Kidney glomerular epithelial cell (primary cell): ENCODE measurements around the gene CTTNBP2.

Experiments
- DNase-seq: peaks from one replicate; lab custom pipeline; 2025; lab: John Stamatoyannopoulos, UW

Gene CTTNBP2

DNA sequence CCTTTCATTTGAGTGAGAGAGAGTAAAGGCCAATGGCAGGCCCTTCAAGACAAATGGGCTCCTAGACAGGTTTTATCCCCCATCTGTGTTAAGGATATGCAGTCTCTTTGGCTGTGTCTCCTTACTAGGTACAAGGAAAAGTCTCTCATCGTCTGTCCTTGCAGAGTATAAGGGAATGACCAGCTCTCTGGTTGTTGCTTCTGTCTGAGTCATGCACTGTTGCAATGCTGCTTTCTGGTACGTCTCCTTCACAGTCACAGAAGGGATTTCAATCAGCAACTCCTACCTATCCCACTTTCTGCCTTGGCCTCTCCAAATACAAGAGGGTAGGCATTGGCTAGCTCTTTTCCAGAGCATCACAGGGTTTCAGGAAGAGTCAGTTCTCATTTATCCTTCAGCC is 48.1 kb downstream of the CTTNBP2 start:
- DNase-seq = peak; percentile 68

DNA sequence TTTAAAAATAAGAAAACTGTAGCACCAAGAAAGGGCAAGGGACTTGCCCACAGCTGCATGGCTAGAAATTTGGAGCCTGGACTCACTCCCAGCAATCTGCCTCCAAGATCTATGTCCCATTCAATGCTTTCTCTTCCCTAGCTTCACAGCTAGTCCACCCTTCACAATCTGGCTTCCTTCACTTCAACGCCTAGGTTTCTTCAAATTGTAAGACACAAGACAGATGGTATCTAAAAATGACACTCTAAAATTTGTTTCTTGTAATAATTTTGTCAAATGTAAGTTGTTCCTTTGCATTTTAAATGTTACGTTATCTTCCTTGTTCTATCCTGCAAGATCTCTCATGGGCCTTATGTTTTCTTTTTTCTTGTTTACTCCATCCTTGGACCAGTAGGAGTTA is 48.6 kb downstream of the CTTNBP2 start:
- no peak for DNase-seq

DNA sequence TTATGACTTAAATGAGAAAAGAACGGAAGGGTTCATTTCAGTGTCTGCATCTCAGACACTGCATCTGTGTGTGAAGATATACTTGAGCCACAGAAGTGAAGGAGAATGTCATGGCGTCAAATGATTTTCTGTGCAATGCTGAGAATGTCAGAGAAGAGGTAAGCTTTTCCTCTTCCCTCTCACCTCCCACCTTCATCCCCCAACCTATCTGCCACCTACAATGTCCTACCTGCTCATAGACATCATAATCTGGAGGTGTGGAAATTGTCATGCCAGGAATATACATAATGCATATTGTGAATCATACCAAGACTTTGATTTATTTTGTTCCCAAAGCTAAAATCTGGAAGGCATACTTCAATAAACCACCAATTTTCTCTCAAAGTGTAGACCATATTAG is 53.7 kb downstream of the CTTNBP2 start:
- DNase-seq = no peak

DNA sequence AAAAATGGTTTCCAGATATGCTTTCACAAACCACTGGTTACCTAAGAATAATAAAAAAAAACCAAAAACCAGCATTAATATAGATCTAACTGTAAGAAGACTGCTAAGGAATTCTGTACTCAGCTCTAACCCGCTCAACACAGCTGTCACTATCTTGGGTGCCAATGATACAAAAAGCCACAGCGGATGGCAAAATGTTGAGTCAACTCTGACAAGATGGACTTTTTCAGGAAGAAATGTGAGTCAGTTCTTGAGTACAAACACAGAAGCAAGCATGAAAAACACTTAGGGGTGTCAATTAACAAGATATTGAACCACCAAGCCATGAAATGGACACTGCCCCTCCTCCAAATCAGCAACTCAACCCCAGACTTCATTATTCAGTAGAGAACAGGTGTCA is 55.0 kb downstream of the CTTNBP2 start:
- DNase-seq = no peak

DNA sequence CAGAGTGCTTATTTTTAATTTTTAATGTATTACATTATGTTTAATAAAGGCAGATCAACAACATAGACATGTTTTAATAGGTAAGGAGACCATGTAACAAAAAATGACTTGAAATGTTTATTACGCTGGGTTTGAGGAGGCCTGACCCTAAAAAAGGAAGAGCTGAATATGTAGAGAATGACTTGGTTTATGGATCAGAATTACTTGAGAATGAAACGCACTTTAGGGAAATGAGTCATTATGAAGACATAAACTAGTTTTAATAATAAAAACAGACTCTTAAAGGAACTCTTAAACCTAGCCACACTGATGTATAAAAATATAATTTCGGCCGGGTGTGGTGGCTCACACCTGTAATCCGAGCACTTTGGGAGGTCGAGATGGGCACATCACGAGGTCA is 56.5 kb downstream of the CTTNBP2 start:
- DNase-seq = no peak

DNA sequence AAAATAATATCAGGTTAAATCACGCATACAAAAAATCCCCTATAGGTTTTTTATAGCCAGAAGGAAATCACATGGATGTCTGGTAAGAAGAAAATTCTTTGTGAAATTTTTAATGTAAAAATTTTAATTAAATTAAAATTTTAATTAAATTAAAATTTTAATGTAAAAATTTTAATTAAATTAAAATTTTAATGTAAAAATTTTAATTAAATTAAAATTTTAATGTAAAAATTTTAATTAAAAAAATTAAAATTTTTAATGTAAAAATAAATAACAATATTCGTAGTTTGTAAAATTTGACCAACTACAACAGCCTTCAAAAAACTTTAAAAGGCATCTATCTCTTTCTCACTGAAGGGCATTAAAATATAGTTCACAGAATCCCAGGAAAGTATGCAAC is 61.5 kb downstream of the CTTNBP2 start:
- no peak for DNase-seq

DNA sequence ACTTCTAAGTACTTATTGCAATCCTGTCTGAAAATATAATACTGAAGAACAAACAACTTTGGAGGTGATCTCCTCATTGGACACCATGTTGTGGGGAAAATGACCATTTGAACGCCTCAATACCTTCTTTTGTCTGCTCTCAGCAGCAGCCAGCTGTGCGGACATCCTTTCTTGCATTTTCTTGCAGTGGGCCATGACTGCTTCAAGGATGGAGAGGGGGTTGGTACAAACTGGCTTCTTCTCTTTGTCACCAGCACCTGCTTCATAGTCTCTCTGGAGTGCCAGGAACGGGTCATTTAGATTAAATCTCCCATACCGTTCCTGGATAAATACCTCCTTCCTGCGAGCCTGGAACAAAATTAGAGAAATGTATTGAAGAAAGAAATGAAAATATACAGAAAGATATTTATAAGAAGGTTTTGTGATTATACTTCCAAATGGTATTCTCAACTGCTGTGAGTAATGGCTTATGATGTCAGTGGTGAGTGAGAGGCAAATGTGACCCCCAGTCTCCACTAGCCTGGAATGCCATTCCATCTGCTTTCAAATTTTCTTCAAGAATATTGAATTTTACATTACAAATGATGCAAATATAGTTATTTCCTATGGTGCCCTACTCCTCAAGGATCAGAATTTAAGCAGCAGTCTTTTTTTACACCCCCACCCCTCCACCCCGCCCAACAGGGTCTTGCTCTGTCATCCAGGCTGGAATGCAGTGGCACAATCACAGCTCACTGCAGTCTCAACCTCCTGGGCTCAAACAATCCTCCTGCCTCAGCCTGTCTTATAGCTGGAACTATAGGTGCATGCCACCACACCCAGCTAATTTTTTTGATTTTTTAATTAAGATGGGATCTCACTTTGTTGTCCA is 62.4 kb downstream of the CTTNBP2 start:
- peak; percentile 36 for DNase-seq

DNA sequence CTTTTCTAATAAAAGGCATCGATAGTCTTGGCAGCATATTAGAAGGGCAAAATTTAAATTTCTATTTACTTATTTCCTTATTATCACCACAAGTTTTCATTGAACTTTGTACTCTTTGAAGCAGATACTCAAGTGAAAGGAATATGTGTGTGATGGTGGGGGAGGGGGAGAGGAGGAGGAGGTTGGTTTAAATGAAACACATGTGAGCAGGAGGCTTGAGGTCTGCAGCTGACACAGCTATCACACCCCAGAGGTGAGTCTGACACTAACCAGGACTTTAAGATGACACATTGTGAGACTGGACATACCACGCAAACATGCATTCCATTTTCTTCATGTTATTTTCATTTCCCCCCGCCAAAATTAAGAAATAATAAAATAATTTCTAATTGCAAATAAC is 63.3 kb downstream of the CTTNBP2 start:
- DNase-seq = no peak

DNA sequence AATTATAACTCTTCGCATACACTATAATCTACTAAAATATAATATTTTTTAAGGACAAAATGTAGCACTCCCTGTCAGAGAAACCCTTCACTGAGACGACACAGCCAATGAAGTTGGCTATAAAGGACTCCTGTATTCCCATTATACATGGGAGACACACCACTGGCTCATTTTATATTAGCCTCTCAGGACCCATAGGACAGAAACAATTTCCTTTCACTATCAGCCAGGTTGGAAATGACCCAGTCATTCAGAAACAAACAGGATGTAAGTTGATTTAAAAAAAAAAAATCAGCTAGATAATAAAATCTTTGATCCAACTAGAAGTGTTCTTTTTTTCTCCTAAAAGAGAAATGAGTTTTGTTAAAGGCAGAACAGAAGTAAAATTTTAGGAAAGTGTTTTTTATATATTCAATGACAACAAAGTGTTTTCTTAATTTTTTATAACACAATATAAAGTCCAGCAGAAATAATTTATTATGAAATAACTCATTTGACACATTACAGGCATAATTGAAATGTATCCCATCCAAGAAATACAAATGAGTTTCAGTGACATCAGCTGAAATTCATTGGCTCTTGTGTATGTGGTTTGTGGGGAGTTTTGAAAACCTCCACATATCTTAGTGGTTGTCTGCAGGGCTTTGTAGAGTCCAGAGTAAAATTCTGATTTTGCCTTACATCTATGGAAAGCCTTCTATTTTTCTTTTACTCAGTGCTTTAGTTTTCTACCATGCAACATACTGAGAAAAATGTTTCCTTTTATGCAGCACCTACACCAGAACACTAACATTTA is 64.1 kb downstream of the CTTNBP2 start:
- DNase-seq = peak; percentile 20

DNA sequence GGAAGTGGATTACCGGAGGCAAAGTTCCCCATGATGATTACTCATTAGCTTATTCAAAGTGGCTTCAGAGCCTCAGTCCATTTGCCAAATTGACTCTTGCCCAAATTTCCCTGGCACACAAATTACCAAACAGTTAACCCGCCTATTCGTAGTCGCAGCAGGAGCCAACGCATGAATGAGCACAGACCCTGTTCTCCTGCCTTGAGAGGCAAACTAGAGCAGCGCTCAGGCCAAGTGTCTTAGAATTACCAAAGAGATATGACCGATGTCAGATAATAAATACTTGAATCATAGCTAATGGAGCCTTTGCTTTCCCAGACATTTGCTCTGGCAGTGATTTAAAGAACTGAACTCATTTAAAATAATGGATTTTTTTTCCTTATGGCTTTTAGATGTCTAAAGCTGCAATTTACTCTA is 64.9 kb downstream of the CTTNBP2 start:
- DNase-seq = no peak

DNA sequence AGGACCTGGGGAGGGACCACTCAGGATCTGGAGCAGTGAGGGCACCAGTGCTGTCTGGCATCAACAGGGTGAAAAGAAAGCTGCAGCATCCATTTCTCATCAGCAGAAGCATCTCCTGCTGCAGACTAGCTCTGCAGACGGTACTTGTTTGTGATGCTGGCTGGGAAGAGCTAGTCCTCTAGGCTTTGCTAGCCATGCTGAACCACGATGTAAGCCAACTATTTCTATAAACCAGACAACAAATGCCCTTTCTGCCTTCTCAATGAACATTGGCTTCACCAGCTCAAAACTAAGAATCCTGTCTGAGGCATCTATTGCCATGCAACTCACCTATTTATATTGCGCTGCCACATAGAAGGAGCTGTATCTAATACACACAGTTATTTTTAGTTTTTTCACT is 65.6 kb downstream of the CTTNBP2 start:
- DNase-seq = peak; percentile 17

DNA sequence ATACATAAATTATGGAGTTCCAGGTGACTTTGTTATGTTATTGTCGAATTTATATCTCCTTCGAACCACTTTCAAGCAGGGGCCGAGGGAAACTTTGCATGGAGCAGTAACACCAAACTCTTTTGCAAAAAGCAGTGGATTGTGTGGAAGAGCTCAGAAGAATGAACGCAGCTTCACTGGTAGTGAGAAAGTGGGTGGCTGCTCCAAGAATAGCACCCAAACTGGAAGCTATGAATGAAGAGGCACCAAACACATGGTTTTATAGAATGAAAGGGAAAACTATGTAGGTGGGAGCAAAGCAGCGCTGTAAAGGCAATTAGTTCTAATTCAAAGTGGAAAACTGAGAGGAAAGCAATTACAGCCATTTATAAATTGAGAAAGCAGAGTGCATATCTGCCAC is 67.2 kb downstream of the CTTNBP2 start:
- DNase-seq = no peak

DNA sequence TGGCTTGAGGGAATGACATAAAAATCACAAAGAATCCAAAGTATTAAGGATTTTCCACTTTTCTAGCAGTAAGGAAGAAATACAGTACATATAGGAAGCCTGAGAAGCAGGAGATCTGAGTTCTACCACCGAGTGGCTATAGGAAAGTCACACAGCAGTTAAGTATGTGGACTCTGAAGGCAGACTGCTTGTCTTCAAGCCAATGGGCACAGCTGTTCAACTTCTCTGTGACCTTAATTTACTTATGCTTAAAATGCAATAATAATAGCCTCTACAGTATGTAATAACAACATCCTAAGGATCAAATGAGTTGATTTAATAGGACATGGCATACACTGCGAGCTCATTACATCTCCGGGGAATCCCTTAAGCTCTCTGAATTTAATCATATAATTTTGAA is 68.0 kb downstream of the CTTNBP2 start:
- no peak for DNase-seq

DNA sequence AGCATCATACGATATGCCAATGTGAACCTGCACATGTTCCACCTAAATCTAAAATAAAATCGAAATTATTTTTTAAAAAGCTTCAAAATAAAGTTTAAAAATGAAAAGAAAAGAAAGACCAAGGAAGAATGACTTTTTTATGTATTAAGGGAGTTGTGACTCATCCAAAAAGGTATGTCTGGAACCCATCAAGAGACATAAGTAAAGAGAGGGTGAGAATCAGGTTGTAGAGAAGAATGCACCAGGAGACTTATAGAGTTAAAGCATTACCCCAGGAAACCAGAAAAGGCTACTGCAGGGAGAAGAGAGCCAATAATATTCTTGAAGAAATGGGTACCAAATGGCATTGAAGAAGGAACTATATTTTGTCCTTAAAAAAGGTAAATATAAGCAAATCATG is 69.8 kb downstream of the CTTNBP2 start:
- DNase-seq = no peak

DNA sequence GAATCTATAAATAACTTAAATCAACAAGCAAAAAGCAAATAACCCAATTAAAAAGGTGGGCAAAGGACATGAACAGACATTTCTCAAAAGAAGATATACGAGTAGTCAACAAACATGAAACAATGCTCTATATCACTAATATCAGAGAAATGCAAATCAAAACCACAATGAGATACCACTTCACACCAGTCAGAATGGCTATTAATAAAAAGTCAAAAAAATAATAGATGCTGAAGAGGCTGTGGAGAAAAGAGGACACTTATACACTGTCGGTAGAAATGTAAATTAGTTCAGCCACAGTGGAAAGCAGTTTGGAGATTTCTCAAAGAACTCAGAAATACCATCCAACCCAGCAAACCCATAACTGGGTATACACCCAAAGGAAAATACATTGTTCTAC is 70.6 kb downstream of the CTTNBP2 start:
- no peak for DNase-seq

DNA sequence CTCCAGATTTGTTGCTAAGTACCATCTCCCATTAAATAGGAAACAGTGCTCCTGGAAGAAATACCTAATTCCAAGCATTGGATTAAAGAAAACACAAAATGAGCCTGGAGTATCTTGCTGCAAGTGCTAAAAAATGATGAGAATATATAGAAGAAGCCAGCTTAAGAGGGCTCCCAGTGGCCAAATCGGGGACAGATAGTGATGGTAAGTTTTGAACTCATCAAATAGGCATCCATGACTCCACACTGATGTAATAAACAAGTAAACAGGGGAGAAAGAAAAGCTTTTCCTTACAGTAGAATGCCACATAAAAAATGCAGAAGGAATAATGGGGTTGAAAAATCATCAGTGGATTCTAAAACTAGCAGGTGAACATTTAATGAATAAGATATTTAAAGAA is 72.4 kb downstream of the CTTNBP2 start:
- DNase-seq = no peak

DNA sequence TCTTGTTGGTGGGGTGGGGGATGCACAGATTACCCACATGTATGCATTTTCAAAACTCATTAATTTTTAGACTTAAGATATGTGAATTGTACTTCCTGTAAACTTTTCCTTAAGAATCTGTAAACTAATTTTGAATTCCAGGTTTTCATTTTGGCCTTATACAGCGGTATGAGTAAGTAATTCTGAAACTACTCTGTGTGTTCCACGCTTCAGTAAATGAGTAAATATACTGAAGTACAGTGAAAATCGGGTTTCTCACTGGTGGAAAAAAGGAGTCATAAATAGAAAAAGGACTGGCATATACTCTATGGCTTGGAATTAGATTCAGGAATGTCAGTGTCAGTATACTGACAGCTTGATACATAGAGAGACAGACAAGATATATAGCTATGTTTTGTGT is 72.8 kb downstream of the CTTNBP2 start:
- DNase-seq = peak; percentile 70

DNA sequence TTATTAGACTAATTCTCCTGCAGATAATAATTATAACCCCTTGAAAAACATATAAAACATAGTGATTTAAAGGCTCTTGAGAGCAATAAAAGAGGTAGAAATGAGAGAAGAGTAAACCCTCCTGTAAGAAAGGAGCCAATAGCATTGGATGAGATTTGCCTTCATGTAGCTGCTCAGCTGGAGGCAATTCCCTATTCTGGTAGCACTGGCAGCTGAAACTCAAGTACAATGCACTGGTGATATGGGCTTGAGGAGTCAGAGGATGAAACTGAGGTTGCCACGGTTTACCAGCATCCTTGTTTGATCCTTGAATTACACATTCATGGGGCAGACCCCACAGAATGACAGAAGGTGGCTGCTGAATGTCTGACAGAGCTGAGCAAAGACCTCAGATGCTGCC is 76.4 kb downstream of the CTTNBP2 start:
- no peak for DNase-seq

DNA sequence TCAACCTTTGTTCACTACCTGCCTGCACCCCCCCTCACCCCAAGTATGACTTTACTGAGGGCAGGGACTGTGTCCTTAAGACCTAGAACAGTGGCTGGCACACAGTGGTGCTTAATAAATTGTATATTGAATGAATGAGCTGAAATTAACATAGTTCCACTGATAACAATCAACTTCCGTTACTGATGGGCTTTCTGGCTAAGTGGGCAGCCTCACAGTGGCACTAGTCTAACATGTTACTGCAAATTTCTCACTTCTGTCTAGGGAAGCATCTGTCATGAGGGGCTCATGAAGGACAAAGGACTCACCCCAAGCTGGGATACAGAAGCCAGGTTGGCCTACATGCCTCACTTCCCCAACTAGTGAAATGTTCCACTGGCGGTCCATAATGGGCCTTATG is 79.3 kb downstream of the CTTNBP2 start:
- DNase-seq = no peak

DNA sequence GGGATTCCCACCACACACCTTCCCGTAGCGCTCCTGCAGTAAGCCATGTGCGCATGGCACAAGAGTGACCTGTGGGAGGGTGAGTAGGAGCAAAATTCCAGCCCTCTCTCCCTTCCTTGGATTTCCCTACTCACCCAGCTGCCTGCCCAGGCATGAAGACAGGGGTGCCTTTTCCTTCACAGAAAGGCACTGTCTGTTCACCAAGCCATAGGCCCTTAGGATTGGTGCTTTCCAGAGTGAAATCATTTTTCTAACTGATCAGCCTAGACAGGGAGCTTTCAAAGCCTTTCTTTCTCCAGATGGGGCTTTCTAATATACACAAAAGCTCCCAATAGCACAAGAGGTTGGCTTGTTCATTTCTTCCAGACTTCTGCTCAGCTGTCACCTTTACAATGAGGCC is 79.7 kb downstream of the CTTNBP2 start:
- peak; percentile 32 for DNase-seq

DNA sequence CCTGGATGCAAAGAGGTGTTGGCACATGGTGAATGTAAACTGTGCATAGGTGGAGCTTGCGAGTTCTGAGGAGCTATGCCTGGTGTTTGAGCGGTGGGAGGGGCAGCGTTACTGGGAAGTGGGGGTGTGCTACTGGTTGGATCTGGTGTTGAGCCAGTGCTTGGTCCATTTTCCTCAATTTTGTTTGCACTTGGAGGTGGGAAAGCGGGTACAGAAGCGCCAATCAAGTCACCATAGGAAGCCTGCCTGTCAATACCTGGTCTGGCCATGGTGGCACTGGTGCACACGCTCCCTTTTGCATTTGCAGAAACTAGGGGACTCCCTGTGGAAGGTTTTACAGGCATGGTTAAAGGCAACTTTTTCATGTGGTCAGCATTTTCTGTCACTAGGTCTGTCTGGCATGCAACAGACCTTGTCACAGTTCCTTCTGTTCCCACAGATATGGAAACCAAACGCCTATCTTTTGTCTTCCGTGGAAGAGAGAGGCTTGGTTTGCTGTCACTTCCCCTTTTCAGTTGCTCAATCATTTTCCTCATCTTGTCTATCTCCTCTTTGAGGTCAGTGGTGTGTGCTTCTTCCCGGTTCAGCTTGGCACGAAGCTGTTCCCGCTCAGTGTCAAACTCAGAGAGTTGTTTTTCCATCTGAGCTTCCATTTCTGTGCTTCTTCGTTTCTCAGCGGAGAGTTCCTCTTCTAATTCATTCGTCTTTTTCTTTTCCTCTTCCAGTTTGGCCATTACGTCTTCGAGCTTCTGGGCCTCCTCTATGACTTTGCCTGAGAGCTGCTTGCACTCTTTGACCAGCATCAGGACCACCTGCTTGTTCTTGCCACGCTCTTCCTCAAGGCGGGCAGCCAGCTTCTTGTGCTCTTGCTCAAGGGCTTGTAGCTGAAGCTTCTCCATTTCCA is 81.1 kb downstream of the CTTNBP2 start:
- no peak for DNase-seq

DNA sequence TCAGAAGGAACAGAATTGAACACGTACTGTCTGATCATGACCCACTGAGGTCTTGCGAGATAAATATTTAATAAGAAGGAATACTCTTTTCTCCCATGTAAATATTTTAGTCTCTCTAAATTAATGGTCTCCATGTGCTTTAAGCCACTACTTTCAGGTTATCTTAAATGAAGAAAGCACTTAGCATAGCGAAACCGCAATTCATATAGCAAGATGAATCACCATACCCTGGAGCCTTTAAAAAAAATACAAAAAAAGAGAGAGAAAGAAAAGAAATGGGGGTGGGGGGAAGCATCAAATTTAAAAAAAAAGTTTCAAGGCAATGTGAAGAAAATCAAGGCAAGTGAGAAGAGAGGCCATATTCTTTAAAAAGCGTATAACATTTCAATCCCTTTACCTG is 82.5 kb downstream of the CTTNBP2 start:
- no peak for DNase-seq
